ENCODE results near the gene CARS1. TPM values are rescaled to one million over a fixed set of nuclear protein-coding genes. Genes with fewer than 3 reads are reported as not detected.
A peak's percentile ranks its signal among the peaks of the same experiment; 100 is the strongest.

The CARS1 gene
- total RNA-seq, 6 experiments from 2014 or later: 51.2 to 64.3 (median 56.1) TPM

DNA sequence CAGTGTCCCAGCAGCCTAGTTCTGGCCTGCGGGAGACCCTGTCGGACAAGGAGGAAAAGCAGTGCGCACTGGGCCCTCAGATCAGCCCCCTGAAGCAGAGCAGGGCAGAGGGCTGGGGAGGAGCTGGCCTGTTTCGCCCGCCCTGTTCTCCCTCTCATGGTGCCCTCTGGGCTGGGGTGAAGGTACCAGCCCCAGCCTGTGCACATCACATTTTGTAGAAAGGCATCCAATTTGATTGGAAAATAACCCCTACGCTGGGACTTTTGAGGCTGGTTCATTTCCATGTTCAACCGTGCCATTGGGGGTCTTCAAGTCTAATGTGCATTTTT, 64.3 kb downstream of the CARS1 start:
- TF ChIP-seq CTCF (IDR thresholded peaks at IDR 0.05): no peak
- Mint-ChIP-seq H3K27me3 (ENCODE audit: insufficient read depth) (peaks cover 1% of the 10 kb centered on the region; the same call in 1 of the 2 replicates), H3K9me3 (no peaks in the 10 kb centered on the region), H3K4me3 (peak overlapping the region; percentile 93), H3K4me1 (ENCODE audit: low read depth) (peaks cover 26% of the 10 kb centered on the region), H3K27ac (peak overlapping the region; percentile 97), H3K36me3 (ENCODE audit: low read depth) (peaks cover 9% of the 10 kb centered on the region; the same call in 1 of the 2 replicates)
- DNase-seq: no peak

DNA sequence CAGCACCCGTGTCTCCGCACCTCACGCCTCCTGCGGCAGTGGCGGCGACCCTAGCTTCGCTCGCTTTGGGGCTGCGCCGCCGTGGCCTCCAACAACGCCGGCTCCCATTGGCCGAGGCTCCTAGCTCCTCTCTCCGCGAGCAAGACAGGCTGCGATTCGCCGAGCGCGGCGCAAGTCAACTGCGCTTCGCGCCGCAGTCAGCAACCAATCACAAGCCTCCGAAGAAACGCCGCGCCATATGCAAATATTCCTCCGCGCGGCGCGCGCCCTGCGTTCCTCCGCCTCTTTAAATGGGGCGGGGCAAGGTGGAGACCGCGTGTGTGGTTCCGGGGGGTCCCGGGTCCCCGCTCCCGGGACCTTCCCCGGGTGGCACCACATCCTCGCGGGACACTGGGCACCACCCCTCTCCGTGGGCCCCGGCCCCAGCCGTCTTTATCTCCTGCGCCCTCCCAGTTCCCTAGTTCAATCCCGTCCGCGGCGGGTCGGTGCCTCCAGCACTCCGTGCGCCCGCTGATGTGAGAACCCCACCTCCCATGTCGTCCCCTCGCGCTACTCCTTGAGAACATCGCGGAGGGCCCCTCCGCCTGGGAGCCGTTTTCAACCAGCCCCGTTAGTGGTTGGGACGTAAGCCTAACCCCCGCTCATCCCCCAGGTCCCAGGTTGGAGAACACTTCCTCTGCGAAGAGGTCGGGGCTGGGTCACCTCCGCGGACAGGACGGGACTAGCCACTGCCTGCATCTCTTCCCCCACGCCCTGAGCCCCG, 64.8 kb downstream of the CARS1 start, which contains the start of gene NAP1L4:
Gene NAP1L4 (minus strand): TSS at position 96 of the 763 bp plus-strand sequence. CDS start 13,109 bp downstream, outside the sequence.
- peaks cover 1% of the 10 kb centered on the region; the same call in 1 of the 2 replicates for H3K27me3 Mint-ChIP-seq (ENCODE audit: insufficient read depth)
- peak within 1 kb of the TSS; percentile 97 for H3K27ac Mint-ChIP-seq
- TF ChIP-seq CTCF (IDR thresholded peaks at IDR 0.05): no peak
- H3K9me3 Mint-ChIP-seq: no peaks in the 10 kb centered on the region
- H3K4me3 Mint-ChIP-seq: peak within 1 kb of the TSS; percentile 97
- DNase-seq: peak; percentile 93
- H3K36me3 Mint-ChIP-seq (ENCODE audit: low read depth): peaks cover 13% of the 10 kb centered on the region; the same call in 1 of the 2 replicates
- peaks cover 30% of the 10 kb centered on the region for H3K4me1 Mint-ChIP-seq (ENCODE audit: low read depth)

DNA sequence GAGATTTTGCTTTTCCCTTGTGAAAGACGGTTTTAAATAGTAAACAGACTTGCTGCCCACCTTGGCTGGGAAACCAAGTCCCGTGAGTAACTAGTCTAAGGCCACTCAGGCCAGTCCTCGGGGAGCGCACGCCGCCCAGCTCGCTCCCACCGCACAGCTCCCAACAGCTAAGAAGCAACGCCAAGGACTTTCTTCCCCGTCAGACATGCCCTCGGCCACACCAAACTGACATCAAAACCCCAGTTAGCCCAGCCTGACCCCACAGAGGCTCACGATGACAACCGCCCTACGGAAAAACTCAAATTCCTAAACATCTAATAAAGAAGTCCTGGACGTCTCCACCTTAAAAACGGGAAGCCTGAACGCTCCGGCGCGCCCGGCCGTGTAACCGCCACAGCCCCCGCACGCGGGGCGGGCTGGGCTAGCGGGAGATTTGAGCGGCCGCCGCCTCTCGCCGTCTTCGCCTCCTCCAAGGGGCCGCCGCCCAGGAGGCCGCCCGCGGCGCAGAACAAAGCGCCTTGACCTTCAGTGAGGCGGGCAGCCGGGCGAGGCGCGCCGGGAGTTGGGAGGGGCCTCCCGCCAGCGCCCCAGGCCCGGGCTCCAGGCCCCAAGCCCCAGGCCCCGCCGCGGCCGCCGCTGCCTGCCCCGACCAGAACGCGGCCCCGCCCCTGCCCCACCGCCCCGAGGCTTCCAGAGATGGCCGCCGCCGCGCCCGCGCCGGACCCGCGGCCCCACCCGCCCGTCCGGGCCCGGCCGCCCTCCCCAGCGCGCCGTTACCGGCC, 65.6 kb downstream of the CARS1 start:
- no peak for TF ChIP-seq CTCF (IDR thresholded peaks at IDR 0.05)
- H3K9me3 Mint-ChIP-seq: no peaks in the 10 kb centered on the region
- H3K27ac Mint-ChIP-seq: peak overlapping the region; percentile 97
- peaks cover 1% of the 10 kb centered on the region; the same call in 1 of the 2 replicates for H3K27me3 Mint-ChIP-seq (ENCODE audit: insufficient read depth)
- DNase-seq: peak; percentile 16
- peak overlapping the region; percentile 97 for H3K4me3 Mint-ChIP-seq
- H3K36me3 Mint-ChIP-seq (ENCODE audit: low read depth): peaks cover 13% of the 10 kb centered on the region; the same call in 1 of the 2 replicates
- peaks cover 30% of the 10 kb centered on the region for H3K4me1 Mint-ChIP-seq (ENCODE audit: low read depth)

DNA sequence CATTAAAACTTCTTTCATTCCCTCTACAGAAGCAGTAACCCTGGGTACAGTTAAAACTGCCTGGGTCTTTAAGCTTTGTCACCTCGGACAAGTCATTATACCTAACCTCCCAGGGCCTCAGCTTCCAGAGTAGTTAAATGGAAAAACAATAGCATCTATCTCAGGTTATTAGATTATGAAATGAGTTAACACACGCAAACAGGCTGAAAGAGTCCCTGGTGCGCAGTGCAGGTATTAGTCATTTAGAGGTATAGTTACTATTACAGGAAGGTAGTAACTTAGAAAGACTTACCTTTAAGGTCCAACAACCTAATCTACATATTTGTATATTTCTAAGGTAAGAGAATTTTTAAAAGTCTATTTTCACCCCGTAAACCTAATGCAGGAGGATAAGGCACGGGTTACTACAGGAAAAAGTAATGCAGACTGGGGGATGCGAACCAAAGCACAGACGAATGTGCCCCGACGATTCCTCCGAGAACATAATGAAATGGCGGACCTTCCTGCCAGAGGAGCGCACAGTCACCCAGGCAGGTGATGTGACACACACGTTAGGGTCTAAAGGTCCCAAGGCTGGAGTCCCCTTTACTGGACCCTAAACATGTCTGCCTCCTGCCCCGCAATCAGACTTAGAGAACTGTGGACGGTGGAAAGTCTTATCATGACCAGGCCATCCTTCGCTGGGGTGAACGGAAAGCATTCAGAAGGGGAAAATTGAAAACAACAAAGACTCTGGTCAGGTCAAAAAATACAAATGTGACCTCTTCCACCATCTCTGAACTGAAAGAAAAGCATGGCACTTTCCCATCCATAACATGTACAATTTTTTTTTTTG, 66.4 kb downstream of the CARS1 start:
- TF ChIP-seq CTCF (IDR thresholded peaks at IDR 0.05): no peak
- Mint-ChIP-seq H3K4me3 (peak overlapping the region; percentile 97), H3K36me3 (ENCODE audit: low read depth) (peaks cover 13% of the 10 kb centered on the region; the same call in 1 of the 2 replicates), H3K27ac (peak overlapping the region; percentile 92), H3K27me3 (ENCODE audit: insufficient read depth) (peaks cover 1% of the 10 kb centered on the region; the same call in 1 of the 2 replicates), H3K4me1 (ENCODE audit: low read depth) (peaks cover 30% of the 10 kb centered on the region), H3K9me3 (no peaks in the 10 kb centered on the region)
- no peak for DNase-seq

- TF ChIP-seq CTCF (IDR thresholded peaks at IDR 0.05): no peak
- peaks cover 14% of the 10 kb centered on the region; the same call in 1 of the 2 replicates for H3K36me3 Mint-ChIP-seq (ENCODE audit: low read depth)
- H3K4me1 Mint-ChIP-seq (ENCODE audit: low read depth): peaks cover 30% of the 10 kb centered on the region
- peak overlapping the region; percentile 92 for H3K27ac Mint-ChIP-seq
- no peak for DNase-seq
- H3K4me3 Mint-ChIP-seq: peak overlapping the region; percentile 97
- H3K27me3 Mint-ChIP-seq (ENCODE audit: insufficient read depth): peaks cover 1% of the 10 kb centered on the region; the same call in 1 of the 2 replicates
- H3K9me3 Mint-ChIP-seq: no peaks in the 10 kb centered on the region
Measured at GRCh38 chr11:2989551-2989950, 67.7 kb downstream of the CARS1 start.
